Measurements from ENCODE around the gene SPHK2.
A peak's percentile ranks its signal among the peaks of the same experiment; 100 is the strongest.

Gene SPHK2

GRCh38 chr19:48624791-48625723, 5.8 kb downstream of the SPHK2 start:
- Histone ChIP-seq H3K9ac (ENCODE audit: low read depth, low read length) (peak overlapping the region; percentile 80), H3K27ac (ENCODE audit: low read length) (peak overlapping the region; percentile 85), H3K4me3 (ENCODE audit: low read depth in 1 of 2, low read length in 2 of 2) (peak overlapping the region; percentile 32 to 77; a peak in 3 of 4 replicates), H3K36me3 (ENCODE audit: insufficient read depth, low read length) (peaks cover 52% of the 10 kb centered on the region), H3K4me1 (ENCODE audit: insufficient read depth, low read length) (peaks cover 47% of the 10 kb centered on the region), H3K4me2 (ENCODE audit: insufficient read depth, low read length) (peak overlapping the region; percentile 88), H3K27me3 (ENCODE audit: insufficient read depth, low read length, poor library complexity) (no peaks in the 10 kb centered on the region), H3K9me3 (ENCODE audit: insufficient read depth, low read length, severe bottlenecking) (no peaks in the 10 kb centered on the region), H3K79me2 (ENCODE audit: insufficient read depth, low read length) (peaks cover 42% of the 10 kb centered on the region), H2AFZ (ENCODE audit: low read depth, low read length) (no peak overlapping the region), H4K20me1 (ENCODE audit: insufficient read depth, low read length) (peaks cover 11% of the 10 kb centered on the region)
- ATAC-seq (ENCODE audit: insufficient read depth, low read depth) (no peak), DNase-seq (peak; percentile 7)
- no peak for TF ChIP-seq EZH2 (IDR thresholded peaks at IDR 0.05; ENCODE audit: borderline replicate concordance, low read depth, low read length, severe bottlenecking)
- TF ChIP-seq CTCF (IDR thresholded peaks at IDR 0.05; ENCODE audit: borderline replicate concordance, extremely low read depth, low read length, poor library complexity, severe bottlenecking): no peak

- H2AFZ ChIP-seq (ENCODE audit: low read depth, low read length): no peak overlapping the region
- H3K4me2 ChIP-seq (ENCODE audit: insufficient read depth, low read length): no peak overlapping the region
- no peak for TF ChIP-seq EZH2 (IDR thresholded peaks at IDR 0.05; ENCODE audit: borderline replicate concordance, low read depth, low read length, severe bottlenecking)
- TF ChIP-seq CTCF (IDR thresholded peaks at IDR 0.05; ENCODE audit: borderline replicate concordance, extremely low read depth, low read length, poor library complexity, severe bottlenecking): no peak
- peaks cover 11% of the 10 kb centered on the region for H4K20me1 ChIP-seq (ENCODE audit: insufficient read depth, low read length)
- no peaks in the 10 kb centered on the region for H3K27me3 ChIP-seq (ENCODE audit: insufficient read depth, low read length, poor library complexity)
- no peak for ATAC-seq (ENCODE audit: insufficient read depth, low read depth)
- H3K9ac ChIP-seq (ENCODE audit: low read depth, low read length): no peak overlapping the region
- H3K36me3 ChIP-seq (ENCODE audit: insufficient read depth, low read length): peaks cover 61% of the 10 kb centered on the region
- H3K4me1 ChIP-seq (ENCODE audit: insufficient read depth, low read length): peaks cover 39% of the 10 kb centered on the region
- H3K4me3 ChIP-seq (ENCODE audit: low read depth in 1 of 2, low read length in 2 of 2): no peak overlapping the region
- H3K27ac ChIP-seq (ENCODE audit: low read length): no peak overlapping the region
- H3K9me3 ChIP-seq (ENCODE audit: insufficient read depth, low read length, severe bottlenecking): no peaks in the 10 kb centered on the region
- peaks cover 34% of the 10 kb centered on the region for H3K79me2 ChIP-seq (ENCODE audit: insufficient read depth, low read length)
- peak; percentile 5 for DNase-seq
Observed at GRCh38 chr19:48625891-48626327, 6.6 kb downstream of the SPHK2 start.

GRCh38 chr19:48627201-48627864, 8.0 kb downstream of the SPHK2 start:
- TF ChIP-seq CTCF (IDR thresholded peaks at IDR 0.05; ENCODE audit: borderline replicate concordance, extremely low read depth, low read length, poor library complexity, severe bottlenecking) (no peak), EZH2 (IDR thresholded peaks at IDR 0.05; ENCODE audit: borderline replicate concordance, low read depth, low read length, severe bottlenecking) (no peak)
- H2AFZ ChIP-seq (ENCODE audit: low read depth, low read length): no peak overlapping the region
- H3K9ac ChIP-seq (ENCODE audit: low read depth, low read length): no peak overlapping the region
- peaks cover 30% of the 10 kb centered on the region for H3K79me2 ChIP-seq (ENCODE audit: insufficient read depth, low read length)
- peaks cover 65% of the 10 kb centered on the region for H3K36me3 ChIP-seq (ENCODE audit: insufficient read depth, low read length)
- H3K4me1 ChIP-seq (ENCODE audit: insufficient read depth, low read length): peaks cover 31% of the 10 kb centered on the region
- DNase-seq (no peak), ATAC-seq (ENCODE audit: insufficient read depth, low read depth) (no peak)
- H4K20me1 ChIP-seq (ENCODE audit: insufficient read depth, low read length): peaks cover 11% of the 10 kb centered on the region
- H3K27me3 ChIP-seq (ENCODE audit: insufficient read depth, low read length, poor library complexity): no peaks in the 10 kb centered on the region
- H3K27ac ChIP-seq (ENCODE audit: low read length): no peak overlapping the region
- H3K4me2 ChIP-seq (ENCODE audit: insufficient read depth, low read length): no peak overlapping the region
- H3K9me3 ChIP-seq (ENCODE audit: insufficient read depth, low read length, severe bottlenecking): no peaks in the 10 kb centered on the region
- H3K4me3 ChIP-seq (ENCODE audit: low read depth in 1 of 2, low read length in 2 of 2): no peak overlapping the region

Data from DND-41 (cell line).